ENCODE results near the gene ADSL. TPM values are rescaled to one million over a fixed set of nuclear protein-coding genes. Genes with fewer than 3 reads are reported as not detected.

The ADSL gene
- total RNA-seq, 1 experiment from 2014 or later, result 126 TPM

DNA sequence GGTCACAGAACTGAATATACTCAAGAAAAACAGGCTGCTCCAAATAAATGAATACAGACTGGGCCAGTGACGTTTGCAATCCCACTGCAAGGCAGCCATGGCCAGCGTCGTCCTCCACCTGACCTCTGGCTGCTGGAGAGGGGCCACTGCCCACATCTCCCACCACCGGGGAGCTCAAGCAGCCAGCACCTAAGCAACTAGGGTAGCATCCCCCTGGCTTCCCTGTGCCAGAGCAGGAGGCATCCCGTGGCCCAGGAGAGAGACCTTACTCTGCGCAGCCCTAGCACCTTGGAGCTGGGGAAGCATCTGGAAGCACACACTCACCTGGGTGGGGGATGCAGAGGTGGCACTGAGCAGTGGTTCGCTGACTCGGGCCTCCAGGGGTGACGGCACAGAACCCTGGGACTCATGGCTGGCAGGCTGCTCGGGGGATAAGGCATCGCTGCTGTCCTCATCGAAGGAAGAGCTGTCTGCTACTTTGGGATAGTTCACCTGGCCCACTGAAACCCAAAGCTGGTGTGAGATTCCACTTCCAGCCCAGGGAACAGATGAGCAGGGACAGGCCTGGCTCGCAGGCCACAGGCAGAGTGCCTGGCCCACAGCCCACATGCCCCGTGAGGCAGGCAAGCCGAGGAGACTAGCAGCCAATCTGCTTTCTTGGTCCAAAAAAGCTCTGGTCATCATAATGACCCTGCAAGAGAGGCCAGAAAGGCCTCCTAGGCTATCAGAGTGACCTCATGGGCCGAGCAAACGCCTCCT, 77.8 kb downstream of the ADSL start:
- RAD21 ChIA-PET (ENCODE audit: low non-redundant PET in 1 of 2, low total read pairs in 2 of 2, uncharacterized antibody in 2 of 2, unreplicated experiment in 2 of 2), result no interaction called here
- Histone ChIP-seq H3K4me3 (replicated peaks in 1 of 2; ENCODE audit: low read depth in 1 of 2, low read length in 2 of 2) (no peak overlapping the region), H2AFZ (ENCODE audit: low read depth, low read length, poor library complexity, severe bottlenecking) (no peak overlapping the region), H3K36me3 (ENCODE audit: control insufficient read depth in 1 of 2, insufficient read depth in 2 of 2, low read length in 2 of 2) (no peaks in the 10 kb centered on the region; a peak in 1 of 4 replicates), H3K9me2 (ENCODE audit: insufficient read depth) (no peaks in the 10 kb centered on the region), H3K4me1 (ENCODE audit: control insufficient read depth in 1 of 2, insufficient read depth in 2 of 2, low read length in 2 of 2) (no peaks in the 10 kb centered on the region), H3K27ac (ENCODE audit: low read depth, low read length) (no peak overlapping the region), H3K9me3 (ENCODE audit: control insufficient read depth in 1 of 2, insufficient read depth in 1 of 2, low read depth in 1 of 2, low read length in 2 of 2) (no peaks in the 10 kb centered on the region), H3K79me2 (ENCODE audit: insufficient read depth, low read length) (no peaks in the 10 kb centered on the region), H3K9ac (ENCODE audit: low read length) (no peak overlapping the region), H4K20me1 (ENCODE audit: insufficient read depth) (no peaks in the 10 kb centered on the region), H3K27me3 (ENCODE audit: insufficient read depth, low read length) (no peaks in the 10 kb centered on the region), H3K4me2 (ENCODE audit: low read length) (no peak overlapping the region)
- CTCF ChIA-PET, result interaction anchor here (1.0 kb wide), 1 partner anchor 13 kb away, joined by 3 read pairs; no protein-coding TSS in a partner anchor
- BruUV-seq (replicated peaks), result no TSS peak
- TF ChIP-seq YY1 (IDR thresholded peaks at IDR 0.05; ENCODE audit: extremely low read depth, insufficient replicate concordance, low read depth, low read length) (no peak), ATF3 (IDR thresholded peaks at IDR 0.05) (no peak), SP1 (IDR thresholded peaks at IDR 0.05; ENCODE audit: low read depth) (no peak), ZFX (IDR thresholded peaks at IDR 0.05) (no peak), POLR2A (IDR thresholded peaks at IDR 0.05; ENCODE audit: borderline replicate concordance, extremely low read depth, insufficient read depth, insufficient read length) (no peak), RAD21 (IDR thresholded peaks at IDR 0.05; ENCODE audit: low read depth) (no peak), CTCF (IDR thresholded peaks at IDR 0.05 in 2 of 3, conservative IDR thresholded peaks at IDR 0.05 in 1 of 3; ENCODE audit: borderline replicate concordance in 1 of 3, insufficient read depth in 1 of 3, low read depth in 2 of 3, low read length in 2 of 3) (no peak), CEBPB (IDR thresholded peaks at IDR 0.05; ENCODE audit: low read depth) (no peak), ZNF274 (IDR thresholded peaks at IDR 0.05; ENCODE audit: low read depth, low read length) (no peak), SRF (IDR thresholded peaks at IDR 0.05; ENCODE audit: low read depth) (no peak)
- TF ChIP-seq, protein P1, sequence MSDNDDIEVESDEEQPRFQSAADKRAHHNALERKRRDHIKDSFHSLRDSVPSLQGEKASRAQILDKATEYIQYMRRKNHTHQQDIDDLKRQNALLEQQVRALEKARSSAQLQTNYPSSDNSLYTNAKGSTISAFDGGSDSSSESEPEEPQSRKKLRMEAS (IDR thresholded peaks at IDR 0.05), result no peak
- TF ChIP-seq, protein P2, sequence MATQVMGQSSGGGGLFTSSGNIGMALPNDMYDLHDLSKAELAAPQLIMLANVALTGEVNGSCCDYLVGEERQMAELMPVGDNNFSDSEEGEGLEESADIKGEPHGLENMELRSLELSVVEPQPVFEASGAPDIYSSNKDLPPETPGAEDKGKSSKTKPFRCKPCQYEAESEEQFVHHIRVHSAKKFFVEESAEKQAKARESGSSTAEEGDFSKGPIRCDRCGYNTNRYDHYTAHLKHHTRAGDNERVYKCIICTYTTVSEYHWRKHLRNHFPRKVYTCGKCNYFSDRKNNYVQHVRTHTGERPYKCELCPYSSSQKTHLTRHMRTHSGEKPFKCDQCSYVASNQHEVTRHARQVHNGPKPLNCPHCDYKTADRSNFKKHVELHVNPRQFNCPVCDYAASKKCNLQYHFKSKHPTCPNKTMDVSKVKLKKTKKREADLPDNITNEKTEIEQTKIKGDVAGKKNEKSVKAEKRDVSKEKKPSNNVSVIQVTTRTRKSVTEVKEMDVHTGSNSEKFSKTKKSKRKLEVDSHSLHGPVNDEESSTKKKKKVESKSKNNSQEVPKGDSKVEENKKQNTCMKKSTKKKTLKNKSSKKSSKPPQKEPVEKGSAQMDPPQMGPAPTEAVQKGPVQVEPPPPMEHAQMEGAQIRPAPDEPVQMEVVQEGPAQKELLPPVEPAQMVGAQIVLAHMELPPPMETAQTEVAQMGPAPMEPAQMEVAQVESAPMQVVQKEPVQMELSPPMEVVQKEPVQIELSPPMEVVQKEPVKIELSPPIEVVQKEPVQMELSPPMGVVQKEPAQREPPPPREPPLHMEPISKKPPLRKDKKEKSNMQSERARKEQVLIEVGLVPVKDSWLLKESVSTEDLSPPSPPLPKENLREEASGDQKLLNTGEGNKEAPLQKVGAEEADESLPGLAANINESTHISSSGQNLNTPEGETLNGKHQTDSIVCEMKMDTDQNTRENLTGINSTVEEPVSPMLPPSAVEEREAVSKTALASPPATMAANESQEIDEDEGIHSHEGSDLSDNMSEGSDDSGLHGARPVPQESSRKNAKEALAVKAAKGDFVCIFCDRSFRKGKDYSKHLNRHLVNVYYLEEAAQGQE (IDR thresholded peaks at IDR 0.05; ENCODE audit: low read depth), result no peak
- TF ChIP-seq, protein P3, sequence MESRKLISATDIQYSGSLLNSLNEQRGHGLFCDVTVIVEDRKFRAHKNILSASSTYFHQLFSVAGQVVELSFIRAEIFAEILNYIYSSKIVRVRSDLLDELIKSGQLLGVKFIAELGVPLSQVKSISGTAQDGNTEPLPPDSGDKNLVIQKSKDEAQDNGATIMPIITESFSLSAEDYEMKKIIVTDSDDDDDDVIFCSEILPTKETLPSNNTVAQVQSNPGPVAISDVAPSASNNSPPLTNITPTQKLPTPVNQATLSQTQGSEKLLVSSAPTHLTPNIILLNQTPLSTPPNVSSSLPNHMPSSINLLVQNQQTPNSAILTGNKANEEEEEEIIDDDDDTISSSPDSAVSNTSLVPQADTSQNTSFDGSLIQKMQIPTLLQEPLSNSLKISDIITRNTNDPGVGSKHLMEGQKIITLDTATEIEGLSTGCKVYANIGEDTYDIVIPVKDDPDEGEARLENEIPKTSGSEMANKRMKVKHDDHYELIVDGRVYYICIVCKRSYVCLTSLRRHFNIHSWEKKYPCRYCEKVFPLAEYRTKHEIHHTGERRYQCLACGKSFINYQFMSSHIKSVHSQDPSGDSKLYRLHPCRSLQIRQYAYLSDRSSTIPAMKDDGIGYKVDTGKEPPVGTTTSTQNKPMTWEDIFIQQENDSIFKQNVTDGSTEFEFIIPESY (IDR thresholded peaks at IDR 0.05; ENCODE audit: extremely low read depth, insufficient replicate concordance, low read length), result no peak
- intact Hi-C loops (cut with micrococcal nuclease), result no loop called here
- POLR2A ChIA-PET, result no interaction called here
- ATAC-seq (no peak), DNase-seq (ENCODE audit: low read depth, low spot score) (no peak)

Data from HCT116 (cell line).